K562 (cell line): ENCODE results near the gene CSRNP2. TPM values are rescaled to one million over a fixed set of nuclear protein-coding genes. Genes with fewer than 3 reads are reported as not detected.

Experiments used
- ATAC-seq: fragments of 200-7000 bp; cut with Tn5 transposase; 3 replicates; pipeline ENCODE4 v1.9.1; 2020; ENCODE audit warnings: moderate library complexity
- Bru-seq: library from RNA; stranded (reverse); fragments of 400-500 nt; gene quantifications from one replicate; lab custom pipeline; 2021; lab: Mats Ljungman, UMichigan
- BruChase-seq, 2 experiments: library from RNA; stranded (reverse); fragments of 400-500 nt; gene quantifications; one replicate each; lab custom pipeline; 2021; lab: Mats Ljungman, UMichigan
- BruUV-seq: library from RNA; stranded (reverse); fragments of 400-500 nt; replicated peaks from 2 replicates; lab custom pipeline; 2021; lab: Mats Ljungman, UMichigan
- CTCF ChIA-PET: fragments of 300-600 bp; formaldehyde crosslinking; extraction: SDS; loops from one replicate; lab custom pipeline; 2021; ENCODE audit warnings: low intra/inter-chr PET ratio; lab: Yijun Ruan, JAX
- POLR2A ChIA-PET: fragments of 300-600, 350-650 bp; sonication (Branson Sonifier 250); formaldehyde crosslinking; extraction: SDS; loops from one replicate; lab custom pipeline; 2021; ENCODE audit warnings: antibody characterized with exemption, inconsistent platforms; lab: Yijun Ruan, JAX
- DNase-seq, 4 experiments: peaks; one replicate each; pipeline versions ENCODE4 v3.0.0 to v3.0.0-alpha.2; 2011 to 2018; ENCODE audit warnings: low spot score in 3 of 4, mixed read lengths in 3 of 4; ENCODE audit errors: extremely low read depth in 1 of 4
- FAIRE-seq: peaks from 2 replicates; lab custom pipeline; 2011; peaks lifted over from hg19 to GRCh38; lab: Jason Lieb, UNC
- H2AFZ ChIP-seq: 2 replicates; pipeline ENCODE4 v1.6.0; 2011; ENCODE audit warnings: low read depth, low read length, control low read depth, inconsistent platforms
- H3K27ac ChIP-seq: fragments of 200-600 bp; 3 replicates; pipeline ENCODE4 v1.8.0; 2011; ENCODE audit warnings: low read depth, mild to moderate bottlenecking, control low read depth, inconsistent platforms, low read length, moderate library complexity, mixed read lengths; ENCODE audit errors: extremely low read depth
- H3K27me3 ChIP-seq, 2 experiments: fragments of 300-600 bp in 1 of 2; 2 replicates in 1 of 2; 3 replicates in 1 of 2; pipeline versions ENCODE4 v1.6.0 to v1.8.0; 2011; ENCODE audit warnings: inconsistent platforms in 2 of 2, low read length in 2 of 2, mild to moderate bottlenecking in 1 of 2, mixed read lengths in 1 of 2, moderate library complexity in 1 of 2; ENCODE audit not compliant: control insufficient read depth in 2 of 2, insufficient read depth in 2 of 2
- H3K36me3 ChIP-seq: fragments of 300-600 bp; 3 replicates; pipeline ENCODE4 v1.8.0; 2011; ENCODE audit warnings: mild to moderate bottlenecking, low read length, inconsistent platforms; ENCODE audit not compliant: control insufficient read depth, insufficient read depth
- H3K4me1 ChIP-seq, 2 experiments: fragments of 200-600 bp in 1 of 2; replicated peaks in 1 of 2; 2 replicates in 1 of 2; 3 replicates in 1 of 2; pipeline versions ENCODE4 v1.5.1 to v1.8.0; 2011; ENCODE audit warnings: inconsistent platforms in 2 of 2, low read length in 2 of 2, mild to moderate bottlenecking in 1 of 2, mixed read lengths in 1 of 2, moderate library complexity in 1 of 2; ENCODE audit not compliant: control insufficient read depth in 2 of 2, insufficient read depth in 2 of 2
- H3K4me2 ChIP-seq: 2 replicates; pipeline ENCODE4 v1.6.1; 2011; ENCODE audit warnings: low read length, control low read depth, inconsistent platforms, mixed read lengths; ENCODE audit not compliant: insufficient read depth
- H3K4me3 ChIP-seq: fragments of 200-600 bp; sonication (generic), shearing (Covaris generic); 2 replicates; pipeline ENCODE4 v1.5.1; 2016; ENCODE audit warnings: control low read depth, inconsistent platforms
- H3K79me2 ChIP-seq: fragments of 200-600 bp; 3 replicates; pipeline ENCODE4 v1.8.0; 2011; ENCODE audit warnings: low read length, inconsistent platforms; ENCODE audit not compliant: control insufficient read depth, insufficient read depth
- H3K9ac ChIP-seq, 2 experiments: 2 replicates each; pipeline versions ENCODE4 v1.6.0 to v1.6.1; 2011; ENCODE audit warnings: low read depth in 2 of 2, low read length in 2 of 2, control low read depth in 1 of 2, inconsistent platforms in 1 of 2, mild to moderate bottlenecking in 1 of 2, mixed read lengths in 1 of 2; ENCODE audit not compliant: insufficient read depth in 1 of 2
- H3K9me1 ChIP-seq: one replicate; pipeline ENCODE4 v1.6.0; 2011; ENCODE audit warnings: inconsistent platforms, mild to moderate bottlenecking, low read length, moderate library complexity; ENCODE audit not compliant: control insufficient read depth, insufficient read depth
- H3K9me3 ChIP-seq: replicated peaks from 2 replicates; pipeline ENCODE4 v1.5.1; 2011; ENCODE audit warnings: low read depth, low read length, inconsistent platforms; ENCODE audit not compliant: control insufficient read depth, insufficient read depth
- H4K20me1 ChIP-seq: replicated peaks from 2 replicates; pipeline ENCODE4 v1.6.1; 2011; ENCODE audit warnings: low read length, inconsistent platforms, mixed read lengths; ENCODE audit not compliant: control insufficient read depth, insufficient read depth
- CCAR2 ChIP-seq: fragments of 200-400 bp; formaldehyde crosslinking; IDR thresholded peaks from 2 replicates; pipeline ENCODE4 v1.6.1; 2017; ENCODE audit warnings: mild to moderate bottlenecking, low read depth, low read length
- CCNT2 ChIP-seq: IDR thresholded peaks from 2 replicates; pipeline ENCODE4 v1.6.1; 2011; ENCODE audit warnings: borderline replicate concordance, low read depth, mild to moderate bottlenecking, moderate library complexity, mixed read lengths, low read length; ENCODE audit not compliant: insufficient read length; ENCODE audit errors: extremely low read depth
- FIP1L1 ChIP-seq: fragments of 200-400 bp; formaldehyde crosslinking; IDR thresholded peaks from 2 replicates; pipeline ENCODE4 v1.6.1; 2018; ENCODE audit warnings: mild to moderate bottlenecking, low read depth, low read length; ENCODE audit not compliant: poor library complexity, severe bottlenecking
- FOXP1 ChIP-seq: sonication (generic); formaldehyde crosslinking; IDR thresholded peaks from 2 replicates; pipeline ENCODE4 v1.8.0; 2022; ENCODE audit warnings: mild to moderate bottlenecking, missing genetic modification reagents
- GATAD2B ChIP-seq: fragments of 450-650 bp; IDR thresholded peaks from 2 replicates; pipeline ENCODE4 v1.6.1; 2017; ENCODE audit warnings: mild to moderate bottlenecking, borderline replicate concordance
- HNRNPL ChIP-seq: fragments of 200-400 bp; formaldehyde crosslinking; IDR thresholded peaks from 2 replicates; pipeline ENCODE4 v1.6.1; 2017; ENCODE audit warnings: low read depth, mild to moderate bottlenecking, low read length
- JUND ChIP-seq, 2 experiments: IDR thresholded peaks; 2 replicates in 1 of 2; 3 replicates in 1 of 2; pipeline ENCODE4 v1.6.1; 2011; ENCODE audit warnings: borderline replicate concordance in 2 of 2, low read depth in 2 of 2, low read length in 2 of 2, improper control_type of control experiment in 1 of 2, missing biosample characterization in 1 of 2, missing genetic modification characterization in 1 of 2, missing genetic modification reagents in 1 of 2
- NCOR1 ChIP-seq: fragments of 450-650 bp; IDR thresholded peaks from 2 replicates; pipeline ENCODE4 v1.6.1; 2016; ENCODE audit warnings: mild to moderate bottlenecking, moderate library complexity
- NFE2 ChIP-seq: IDR thresholded peaks from 2 replicates; pipeline ENCODE4 v1.6.1; 2014; ENCODE audit warnings: antibody characterized with exemption, low read depth
- RB1 ChIP-seq: fragments of 450-650 bp; IDR thresholded peaks from 2 replicates; pipeline ENCODE4 v1.6.1; 2017; ENCODE audit warnings: low read depth, mild to moderate bottlenecking
- RBBP5 ChIP-seq: fragments of 200-600 bp; sonication (generic); IDR thresholded peaks from 2 replicates; pipeline ENCODE4 v1.6.1; 2012; ENCODE audit warnings: borderline replicate concordance, mild to moderate bottlenecking, low read length, control low read depth, inconsistent platforms; ENCODE audit not compliant: insufficient read depth, poor library complexity, severe bottlenecking
- SMARCA5 ChIP-seq: fragments of 450-650 bp; IDR thresholded peaks from 2 replicates; pipeline ENCODE4 v1.6.1; 2016
- ZBTB1 ChIP-seq: sonication (generic); formaldehyde crosslinking; IDR thresholded peaks from 2 replicates; pipeline ENCODE4 v1.8.1; 2023; ENCODE audit warnings: missing genetic modification reagents, low read depth, mild to moderate bottlenecking, borderline replicate concordance
- WGBS: fragments of 100-300 bp; shearing (Covaris generic); methylation state at CpG from one replicate; pipeline ENCODE4 v1.1.6; 2016; ENCODE audit warnings: low coverage, mixed read lengths; ENCODE audit not compliant: insufficient coverage; ENCODE audit errors: missing lambda C conversion rate; 5-methylcytosine and 5-hydroxymethylcytosine counted together
- in situ Hi-C: fragments of 300-500 bp; cut with MboI; formaldehyde crosslinking; loops from 4 replicates; pipeline ENCODE4 v1.15.0; 2018; ENCODE audit warnings: inconsistent platforms, mixed read lengths
- intact Hi-C: fragments of 100-400 bp; cut with micrococcal nuclease; formaldehyde crosslinking; loops from 2 replicates; pipeline ENCODE4 v1.14.2; 2022
- long read RNA-seq, 3 experiments: library from polyadenylated mRNA in 2 of 3; library from RNA in 1 of 3; unstranded in 2 of 3; stranded (forward) in 1 of 3; transcript quantifications; one replicate each; pipeline ENCODE4 v2.0.0, GENCODE V29; 2019 to 2022
- polyA minus RNA-seq, 3 experiments: library from RNA; depleted of rRNA, polyadenylated mRNA; stranded (reverse); fragments of >200 nt; gene quantifications; 2 replicates each; pipeline ENCODE4 v1.2.3, GENCODE V29; 2011
- polyA plus RNA-seq, 8 experiments: library from polyadenylated mRNA; depleted of rRNA in 4 of 8; stranded (reverse) in 5 of 8; unstranded in 3 of 8; fragments of >200 nt; fragmentation: Nextera tagmentation in 2 of 8; fragmentation: Illumina TruSeq in 1 of 8; extraction: Ambion mirVana in 2 of 8; extraction: Trizol in 1 of 8; gene quantifications; 2 replicates each; pipeline versions ENCODE4 v1.2.1 to v1.2.3, GENCODE V29; 2011 to 2014; ENCODE audit warnings: inconsistent platforms in 1 of 8, missing spikeins in 1 of 8
- total RNA-seq, 7 experiments: library from RNA; depleted of rRNA in 6 of 7; stranded (reverse); fragments of >200 nt in 6 of 7; fragmentation: Illumina TruSeq in 2 of 7; extraction: Trizol in 2 of 7; gene quantifications; 2 replicates each; pipeline versions ENCODE4 v1.2.1 to v1.2.3, GENCODE V29; 2011 to 2021; ENCODE audit warnings: low replicate concordance in 1 of 7

Gene CSRNP2, protein sequence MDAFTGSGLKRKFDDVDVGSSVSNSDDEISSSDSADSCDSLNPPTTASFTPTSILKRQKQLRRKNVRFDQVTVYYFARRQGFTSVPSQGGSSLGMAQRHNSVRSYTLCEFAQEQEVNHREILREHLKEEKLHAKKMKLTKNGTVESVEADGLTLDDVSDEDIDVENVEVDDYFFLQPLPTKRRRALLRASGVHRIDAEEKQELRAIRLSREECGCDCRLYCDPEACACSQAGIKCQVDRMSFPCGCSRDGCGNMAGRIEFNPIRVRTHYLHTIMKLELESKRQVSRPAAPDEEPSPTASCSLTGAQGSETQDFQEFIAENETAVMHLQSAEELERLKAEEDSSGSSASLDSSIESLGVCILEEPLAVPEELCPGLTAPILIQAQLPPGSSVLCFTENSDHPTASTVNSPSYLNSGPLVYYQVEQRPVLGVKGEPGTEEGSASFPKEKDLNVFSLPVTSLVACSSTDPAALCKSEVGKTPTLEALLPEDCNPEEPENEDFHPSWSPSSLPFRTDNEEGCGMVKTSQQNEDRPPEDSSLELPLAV
- 21.5 and 24.2 TPM in 2 replicates for total RNA-seq (2011; cell fraction: chromatin; rRNA removed; ENCODE audit: low replicate concordance)
- 12.0 and 13.7 TPM in 2 replicates for total RNA-seq (2011; cell fraction: nucleolus; rRNA removed)
- total RNA-seq (2011; cell fraction: nucleoplasm; rRNA removed) = 16.7 and 20.5 TPM in 2 replicates
- total RNA-seq (2014; rRNA removed) (5.9 and 8.0 TPM in 2 replicates), total RNA-seq (2014; rRNA removed; fragmentation: Illumina TruSeq; extraction: Trizol) (5.2 and 5.9 TPM in 2 replicates), total RNA-seq (2015; rRNA removed; fragmentation: Illumina TruSeq; extraction: Trizol) (5.0 and 5.7 TPM in 2 replicates), total RNA-seq (2021) (10.8 and 13.9 TPM in 2 replicates), polyA plus RNA-seq (2011; rRNA removed) (9.7 and 9.9 TPM in 2 replicates), polyA plus RNA-seq (2014; fragmentation: Illumina TruSeq; extraction: Trizol) (8.9 and 9.1 TPM in 2 replicates), polyA plus RNA-seq (2014; fragmentation: Nextera tagmentation; extraction: Ambion mirVana) (1 to 10 TPM; 1.6 to 1.8 TPM), polyA plus RNA-seq (2014; rRNA removed) (7.9 and 8.5 TPM in 2 replicates), polyA minus RNA-seq (2011; rRNA and poly(A)+ RNA removed) (9.7 and 9.9 TPM in 2 replicates), Bru-seq, nascent RNA (percentile 65 among the genes with signal in this experiment), BruChase-seq, experiment 1, labeled RNA remaining after a 2-hour chase (percentile 70 among the genes with signal in this experiment), BruChase-seq, experiment 2, labeled RNA remaining after a 6-hour chase (percentile 71 among the genes with signal in this experiment)
- 5.5 and 6.0 TPM in 2 replicates for polyA plus RNA-seq (2011; cell fraction: cytosol; rRNA removed)
- 9.9 and 10.9 TPM in 2 replicates for polyA plus RNA-seq (2011; cell fraction: nucleus; rRNA removed)
- 7.2 and 11.0 TPM in 2 replicates for polyA plus RNA-seq (2012)
- 5.0 and 9.4 TPM in 2 replicates for polyA minus RNA-seq (2011; cell fraction: cytosol; rRNA and poly(A)+ RNA removed)
- 4.4 and 7.4 TPM in 2 replicates for polyA minus RNA-seq (2011; cell fraction: nucleus; rRNA and poly(A)+ RNA removed)
- long read RNA-seq, experiment 1, full-length matches to known transcripts = 5 of 41 reads
- long read RNA-seq, experiment 1, partial matches to known transcripts = 11 of 41 reads
- long read RNA-seq, experiment 1, other reads (novel, unspliced or antisense) = 25 of 41 reads
- long read RNA-seq, experiment 2, full-length matches to known transcripts = 4 of 9 reads
- long read RNA-seq, experiment 2, partial matches to known transcripts = 1 of 9 reads
- long read RNA-seq, experiment 2, other reads (novel, unspliced or antisense) = 4 of 9 reads
- long read RNA-seq, experiment 3, partial matches to known transcripts = 0 of 1 reads
- long read RNA-seq, experiment 3, other reads (novel, unspliced or antisense) = 1 of 1 reads

GRCh38 chr12:51083126-51083833, at the start of gene CSRNP2:
Gene CSRNP2 (minus strand): TSS chr12:51083596. CDS start chr12:51076561, 7,035 bp downstream.
- Histone ChIP-seq H3K36me3 (no peaks in the 10 kb centered on the region), H3K27me3 (no peaks in the 10 kb centered on the region; a peak in 1 of 5 replicates), H3K27ac (peak within 1 kb of the TSS; percentile 82), H4K20me1 (no peaks in the 10 kb centered on the region), H3K79me2 (peaks cover 20% of the 10 kb centered on the region), H3K9ac (peak within 1 kb of the TSS; percentile 66 to 96), H3K9me1 (no peaks in the 10 kb centered on the region), H3K9me3 (no peaks in the 10 kb centered on the region), H3K4me3 (peak within 1 kb of the TSS; percentile 99), H2AFZ (peak within 1 kb of the TSS; percentile 99), H3K4me2 (peak within 1 kb of the TSS; percentile 94), H3K4me1 (peaks cover 14 to 17% of the 10 kb centered on the region in 2 experiments; a peak in 3 of 5 replicates)
- no TSS peak for BruUV-seq
- under 1% methylated on average over 46 of the region's 74 CpGs for WGBS
- DNase-seq (peak; percentile 93 to 97 (median 95)), FAIRE-seq (peak; percentile 69), ATAC-seq (peak; percentile 100)
- in situ Hi-C loops (no loop called here), intact Hi-C loops (loop anchor here (1.0 to 2.0 kb wide), 2 partner anchors 34 to 133 kb away; partner anchors contain the start of gene LETMD1)
- ChIA-PET POLR2A (interaction anchor here (0.5 to 3.1 kb wide), 44 partner anchors 9 to 1709 kb away, joined by 3 to 25 read pairs (median 4); partner anchors contain the start of genes DAZAP2, POU6F1 and SLC11A2), CTCF (no interaction called here)
- TF ChIP-seq CCAR2 (no peak), CCNT2 (peak; percentile 75), JUND (IDR thresholded peaks at IDR 0.05; ENCODE audit: borderline replicate concordance, low read depth, low read length) (peak; percentile 69), JUND (tag; IDR thresholded peaks at IDR 0.05; ENCODE audit: borderline replicate concordance, low read depth, low read length) (no peak; the same call in 2 of the 3 replicates), SMARCA5 (0 out of 2 replicates have a peak, but pooled peaks have one; percentile 7), RBBP5 (peak; percentile 29), NFE2 (no peak), HNRNPL (peak; percentile 85; the same call in 1 of the 2 replicates), ZBTB1 (no peak; the same call in 1 of the 2 replicates), FOXP1 (CRISPR knock-in tag) (peak; percentile 83), FIP1L1 (peak; percentile 94), NCOR1 (0 out of 2 replicates have a peak, but pooled peaks have one; percentile 19), RB1 (peak; percentile 83), GATAD2B (peak; percentile 73)
